GM12873 (cell line): ENCODE data around the gene CTDSPL2.

Experiments used
- CTCF ChIP-seq: IDR thresholded peaks from 2 replicates; pipeline ENCODE4 v1.5.1; 2012; ENCODE audit warnings: low read depth, mild to moderate bottlenecking, moderate library complexity, low read length, control low read depth; ENCODE audit not compliant: insufficient read depth; ENCODE audit errors: missing control alignments

CTDSPL2 gene

DNA sequence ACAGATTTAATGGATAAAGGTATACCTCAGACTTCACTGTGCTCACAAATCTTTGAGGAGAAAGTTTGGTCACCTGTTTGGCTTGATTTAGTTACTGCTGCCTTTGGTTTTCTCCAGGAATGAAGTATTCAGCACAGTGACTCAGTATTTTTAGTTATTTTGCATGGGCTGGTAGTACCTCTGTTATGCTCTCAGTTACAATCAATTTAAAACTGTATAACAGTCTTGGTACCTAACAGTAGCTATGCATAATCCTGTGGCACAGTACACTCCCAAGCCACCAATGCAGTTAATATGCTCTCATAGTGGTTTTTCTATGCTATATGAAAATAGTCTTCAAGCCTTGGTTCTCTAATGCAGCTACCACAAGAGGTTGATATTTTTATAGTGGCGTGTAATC is 97.6 kb downstream of the CTDSPL2 start:
- TF ChIP-seq CTCF, result no peak

DNA sequence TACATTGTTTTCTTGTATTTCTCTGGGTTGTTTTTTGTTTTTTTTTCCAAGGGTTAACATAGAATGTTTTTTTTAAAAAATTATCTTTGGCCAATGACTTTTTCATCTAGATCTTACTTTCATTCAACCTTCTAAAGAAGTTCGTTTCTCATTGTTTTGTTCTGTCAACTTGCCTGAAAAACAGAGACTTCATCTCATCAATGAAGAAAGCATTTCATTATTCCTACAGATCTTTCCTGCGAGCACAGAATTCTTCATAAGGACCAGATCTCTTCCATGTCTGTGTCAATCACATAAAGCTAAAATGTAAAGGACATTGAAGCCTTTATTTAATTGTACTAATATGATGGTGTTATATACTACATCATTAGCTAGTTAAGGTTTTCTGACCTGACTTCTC is 99.8 kb downstream of the CTDSPL2 start:
- TF ChIP-seq CTCF, result no peak

DNA sequence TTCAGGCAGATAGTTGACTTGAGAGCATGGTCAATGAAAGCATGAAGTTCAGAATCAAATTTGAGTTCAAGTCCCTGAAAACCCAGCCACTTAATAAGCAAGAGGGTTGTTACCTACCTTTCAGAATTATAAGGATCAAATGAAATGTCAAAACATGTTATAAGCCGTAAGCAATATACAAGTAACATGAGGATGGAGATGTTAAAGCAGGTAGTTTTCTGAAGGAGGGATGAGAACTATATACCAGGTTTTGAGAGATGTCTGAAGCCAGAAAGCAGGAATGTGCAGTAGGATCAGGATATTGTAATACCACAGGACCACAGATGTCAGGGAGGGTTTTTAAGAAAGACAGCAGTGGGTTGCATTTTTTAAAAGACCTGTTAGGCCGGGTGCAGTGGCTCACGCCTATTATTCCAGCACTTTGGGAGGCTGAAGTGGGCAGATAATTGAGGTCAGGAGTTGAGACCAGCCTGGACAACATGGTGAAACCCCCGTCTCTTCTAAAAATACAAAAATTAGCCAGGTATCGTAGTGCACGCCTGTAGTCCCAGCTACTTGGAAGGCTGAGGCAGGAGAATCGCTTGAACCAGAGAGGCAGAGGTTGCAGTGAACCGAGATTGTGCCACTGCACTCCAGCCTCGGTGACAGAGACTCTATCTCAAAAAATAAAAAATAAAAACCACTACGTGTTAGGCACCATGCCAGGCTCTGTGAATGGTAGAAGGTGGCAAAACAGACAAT is 102.6 kb downstream of the CTDSPL2 start:
- no peak for TF ChIP-seq CTCF

GRCh38 chr15:44530653-44531052 is 103.2 kb downstream of the CTDSPL2 start:
- TF ChIP-seq CTCF, result no peak

- TF ChIP-seq CTCF, result peak; percentile 39
Observed at GRCh38 chr15:44532689-44533088, 105.3 kb downstream of the CTDSPL2 start.

DNA sequence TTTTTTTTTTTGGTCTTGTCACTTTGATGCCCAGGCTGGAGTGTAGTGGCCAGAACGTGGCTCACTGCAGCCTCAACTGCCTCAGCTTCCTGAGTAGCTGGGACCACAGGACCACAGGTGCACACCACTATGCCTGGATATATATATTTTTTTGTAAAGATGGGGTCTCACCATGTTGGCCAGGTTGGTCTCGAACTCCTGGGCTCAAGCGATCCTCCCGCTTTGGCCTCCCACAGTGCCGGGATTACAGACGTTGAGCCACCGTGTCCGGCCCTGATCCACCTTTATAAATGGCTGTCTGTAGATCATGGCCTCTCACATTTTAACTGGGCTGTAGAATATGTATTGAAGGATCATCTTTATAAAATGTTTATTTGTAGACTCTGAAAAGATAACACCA is 107.7 kb downstream of the CTDSPL2 start:
- TF ChIP-seq CTCF, result no peak

DNA sequence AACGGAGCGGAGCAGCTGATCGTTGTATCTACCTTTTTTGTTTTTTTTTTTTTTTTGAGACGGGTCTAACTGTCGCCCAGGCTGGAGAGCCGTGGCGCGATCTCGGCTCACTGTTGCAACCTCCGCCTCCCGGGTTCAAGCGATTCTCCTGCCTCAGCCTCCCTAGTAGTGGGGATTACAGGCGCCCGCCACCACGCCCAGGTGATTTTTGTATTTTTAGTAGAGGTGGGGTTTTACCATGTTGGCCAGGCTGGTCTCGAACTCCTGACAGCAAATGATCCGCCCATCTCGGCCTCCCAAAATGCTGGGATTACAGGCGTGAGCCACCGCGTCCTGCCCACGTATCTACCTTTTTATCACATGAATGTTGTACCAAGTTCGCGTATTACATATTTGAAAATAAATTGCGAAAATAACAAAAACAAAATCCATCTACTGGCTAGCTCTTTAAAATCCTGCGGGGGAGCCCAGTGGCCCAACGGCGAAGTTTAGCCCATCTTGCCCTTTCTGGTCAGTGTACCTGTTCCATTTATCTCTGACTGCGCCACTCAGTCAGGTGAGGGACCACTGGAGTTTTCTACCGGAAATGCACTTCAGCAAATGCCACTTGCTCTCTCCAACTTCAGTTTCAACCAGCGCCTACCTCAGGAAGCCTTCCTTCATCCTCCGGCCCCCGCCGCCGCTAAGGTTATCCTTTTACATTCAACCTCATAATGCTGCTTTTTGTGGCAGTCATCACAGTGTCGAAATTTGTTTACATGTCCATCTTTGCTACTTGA is 108.3 kb downstream of the CTDSPL2 start:
- TF ChIP-seq CTCF, result no peak
